ENCODE data around the gene PCCA.
"Not testable (repeated sequence)": the region's sequence is repeated elsewhere in the genome, so short reads cannot be mapped to it uniquely, and the experiment has no call there.

Gene PCCA

GRCh38 chr13:100197591-100198365, 108.9 kb downstream of the PCCA start:
- DNase-seq: no peak

- peak; percentile 11 for DNase-seq
Observed at GRCh38 chr13:100203696-100204367, 114.9 kb downstream of the PCCA start.

- DNase-seq: no peak
Observed at GRCh38 chr13:100208002-100208401, 119.1 kb downstream of the PCCA start.

GRCh38 chr13:100208626-100209025, 119.7 kb downstream of the PCCA start:
- DNase-seq: no peak

GRCh38 chr13:100209857-100210825, 121.2 kb downstream of the PCCA start:
- DNase-seq: peak; percentile 2

- DNase-seq: no peak
Observed at GRCh38 chr13:100211016-100211710, 122.3 kb downstream of the PCCA start.

- DNase-seq: no peak
Observed at GRCh38 chr13:100212904-100213553, 124.1 kb downstream of the PCCA start.

- DNase-seq: no peak
Observed at GRCh38 chr13:100213576-100213975, 124.7 kb downstream of the PCCA start.

- no peak for DNase-seq
Observed at GRCh38 chr13:100214886-100215285, 126.0 kb downstream of the PCCA start.

- DNase-seq: no peak
Observed at GRCh38 chr13:100221166-100221565, 132.3 kb downstream of the PCCA start.

GRCh38 chr13:100223966-100224530, 135.2 kb downstream of the PCCA start:
- not testable (repeated sequence) for DNase-seq

- DNase-seq: no peak
Observed at GRCh38 chr13:100229603-100230002, 140.7 kb downstream of the PCCA start.

GRCh38 chr13:100230769-100231149, 141.9 kb downstream of the PCCA start:
- no peak for DNase-seq

- DNase-seq: no peak
Observed at GRCh38 chr13:100231176-100231575, 142.3 kb downstream of the PCCA start.

- no peak for DNase-seq
Observed at GRCh38 chr13:100234006-100234405, 145.1 kb downstream of the PCCA start.

- DNase-seq: no peak
Observed at GRCh38 chr13:100234524-100235136, 145.7 kb downstream of the PCCA start.

GRCh38 chr13:100235311-100235901, 146.5 kb downstream of the PCCA start:
- no peak for DNase-seq

GRCh38 chr13:100240109-100240779, 151.4 kb downstream of the PCCA start:
- no peak for DNase-seq

- DNase-seq: no peak
Observed at GRCh38 chr13:100244431-100244830, 155.5 kb downstream of the PCCA start.

- DNase-seq: no peak
Observed at GRCh38 chr13:100245104-100245503, 156.2 kb downstream of the PCCA start.
